H54 (cell line): ENCODE results near the gene MYO7A.

Experiments used
- DNase-seq: peaks from one replicate; pipeline ENCODE4 v3.0.0; 2011; ENCODE audit warnings: low spot score, mixed read lengths; ENCODE audit not compliant: insufficient read length
- FAIRE-seq: peaks from 3 replicates; lab custom pipeline; 2011; peaks lifted over from hg19 to GRCh38; lab: Jason Lieb, UNC
- POLR2A ChIP-seq: IDR thresholded peaks from 2 replicates; pipeline ENCODE4 v1.6.1; 2011; ENCODE audit warnings: low read depth, mild to moderate bottlenecking, low read length

MYO7A gene

DNA sequence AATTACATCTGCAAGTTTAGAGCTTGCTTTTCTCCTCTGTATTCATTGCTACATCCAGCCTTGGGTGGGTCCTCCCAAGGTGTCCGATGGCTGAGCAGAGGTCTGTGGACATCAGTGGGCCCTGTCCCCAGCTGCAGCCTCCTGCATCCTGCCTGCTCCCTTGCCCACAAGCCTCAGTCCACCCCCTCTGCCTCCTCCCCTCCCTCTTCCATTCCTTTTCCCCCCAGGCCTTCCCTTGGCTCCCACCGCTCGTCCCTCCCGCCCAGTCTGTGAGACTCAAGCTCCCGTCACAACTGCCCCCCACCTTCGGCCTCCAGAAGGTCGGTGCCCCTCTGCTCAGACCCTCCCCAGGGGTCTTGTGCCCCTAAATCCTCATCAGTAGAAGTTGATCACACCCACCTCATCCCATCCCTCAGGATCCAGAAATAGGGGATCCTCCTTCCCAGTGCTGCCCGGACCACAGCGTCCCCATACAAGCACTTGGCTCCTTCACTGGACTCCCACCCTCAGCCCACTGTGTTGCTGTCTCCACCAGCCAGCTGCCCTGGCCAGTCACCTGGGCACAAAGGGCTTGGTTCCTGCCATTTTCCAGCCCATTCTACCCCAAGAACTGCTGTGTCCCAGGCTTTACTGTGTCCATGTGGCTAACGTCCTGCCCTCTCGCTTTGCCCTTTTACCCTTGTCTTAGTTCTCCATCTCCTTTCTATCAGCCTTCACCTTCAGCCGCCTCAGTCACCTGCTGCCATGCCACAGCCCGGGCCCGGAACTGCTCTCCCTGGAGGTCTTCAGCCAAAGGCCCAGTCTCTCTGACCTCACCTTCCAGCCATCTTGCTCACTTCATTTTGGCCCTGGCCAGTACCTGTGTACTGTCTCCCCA lies 27.6 kb upstream of the MYO7A start:
- FAIRE-seq (no peak), DNase-seq (no peak)
- no peak for TF ChIP-seq POLR2A

DNA sequence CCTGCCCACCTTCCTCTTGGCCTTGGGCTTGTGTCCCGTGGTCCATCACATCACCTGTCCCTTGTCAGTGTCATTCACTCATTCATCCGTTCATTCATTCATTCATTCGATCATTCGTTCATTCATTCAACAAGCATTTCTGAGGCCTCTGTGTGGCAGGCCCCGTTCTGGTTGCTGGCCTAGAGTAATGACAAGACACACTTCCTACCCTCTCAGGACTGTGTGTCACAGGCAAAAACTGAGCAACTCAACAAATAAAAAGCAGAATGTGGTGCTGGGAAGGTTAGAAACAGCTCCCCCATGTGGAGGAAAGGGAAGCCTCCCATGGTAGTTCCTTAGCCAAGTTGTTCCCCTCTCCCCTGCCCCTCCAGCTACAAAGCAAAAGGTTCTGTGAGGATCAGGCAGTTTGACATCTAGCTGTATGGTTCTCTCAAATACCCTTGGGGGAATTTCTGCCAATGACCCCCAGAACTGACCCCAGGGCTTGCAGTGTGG lies 27.0 kb upstream of the MYO7A start:
- FAIRE-seq, result no peak
- TF ChIP-seq POLR2A, result no peak
- DNase-seq, result peak; percentile 74

DNA sequence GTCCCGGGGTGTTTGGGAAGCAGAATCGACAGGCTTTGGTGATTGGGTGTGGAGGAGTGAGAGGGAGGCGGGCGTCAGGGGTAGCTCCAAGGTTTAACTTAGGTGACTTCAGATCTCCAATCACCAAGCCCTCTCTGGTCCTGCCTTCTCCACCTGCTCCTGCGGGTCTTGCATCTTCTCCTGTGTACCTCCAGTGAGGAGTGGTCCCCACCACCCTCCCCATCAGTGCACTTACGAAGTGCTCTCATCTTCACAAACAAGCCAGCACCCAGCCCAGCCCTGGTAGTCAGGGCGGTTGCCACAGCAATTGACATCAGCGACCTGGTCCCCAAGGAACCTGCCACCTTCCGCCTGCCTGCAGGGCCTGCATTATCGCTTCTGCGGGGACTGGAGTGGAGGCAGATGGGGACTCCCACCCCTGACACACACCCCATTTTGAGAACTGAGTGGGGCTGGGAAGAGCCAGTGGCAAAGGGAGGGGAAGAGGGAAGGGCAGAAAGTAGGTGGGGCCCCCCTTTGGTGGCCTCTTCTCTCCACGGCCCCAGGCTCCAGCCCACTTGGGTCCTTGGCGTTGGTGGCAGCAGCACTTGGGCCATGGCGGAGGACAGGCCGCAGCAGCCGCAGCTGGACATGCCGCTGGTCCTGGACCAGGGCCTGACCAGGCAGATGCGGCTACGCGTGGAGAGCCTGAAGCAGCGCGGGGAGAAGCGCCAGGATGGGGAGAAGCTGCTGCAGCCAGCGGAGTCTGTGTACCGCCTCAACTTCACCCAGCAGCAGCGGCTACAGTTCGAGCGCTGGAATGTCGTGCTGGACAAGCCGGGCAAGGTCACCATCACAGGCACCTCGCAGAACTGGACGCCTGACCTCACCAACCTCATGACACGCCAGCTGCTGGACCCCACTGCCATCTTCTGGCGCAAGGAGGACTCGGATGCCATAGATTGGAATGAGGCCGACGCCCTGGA lies 25.5 kb upstream of the MYO7A start, which contains the start of gene OMP:
Gene OMP (plus strand): TSS at position 595 of the 965 bp plus-strand sequence. CDS start 0 bp downstream, at position 595.
- no peak for TF ChIP-seq POLR2A
- no peak for FAIRE-seq
- DNase-seq, result no peak

DNA sequence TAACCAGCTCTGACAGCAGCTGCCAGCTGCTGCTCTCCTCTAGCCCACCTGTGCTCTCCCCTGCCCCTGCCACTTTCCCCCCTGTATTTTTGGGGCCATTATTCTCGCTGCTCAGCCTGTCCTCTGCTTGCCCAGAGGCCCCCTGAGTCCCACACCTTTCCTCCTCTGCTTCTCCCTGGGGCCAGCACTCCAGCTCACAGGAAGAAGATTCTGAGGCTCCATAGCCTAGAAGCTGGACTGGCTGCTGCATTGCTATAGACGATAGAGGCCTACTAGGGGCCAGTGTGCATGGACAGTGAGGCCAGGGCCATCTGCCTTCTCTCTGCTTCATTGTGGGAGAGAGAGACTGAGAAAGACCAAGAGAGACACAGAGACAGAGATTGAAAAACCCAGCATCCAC lies 24.7 kb upstream of the MYO7A start:
- DNase-seq (no peak), FAIRE-seq (no peak)
- no peak for TF ChIP-seq POLR2A

DNA sequence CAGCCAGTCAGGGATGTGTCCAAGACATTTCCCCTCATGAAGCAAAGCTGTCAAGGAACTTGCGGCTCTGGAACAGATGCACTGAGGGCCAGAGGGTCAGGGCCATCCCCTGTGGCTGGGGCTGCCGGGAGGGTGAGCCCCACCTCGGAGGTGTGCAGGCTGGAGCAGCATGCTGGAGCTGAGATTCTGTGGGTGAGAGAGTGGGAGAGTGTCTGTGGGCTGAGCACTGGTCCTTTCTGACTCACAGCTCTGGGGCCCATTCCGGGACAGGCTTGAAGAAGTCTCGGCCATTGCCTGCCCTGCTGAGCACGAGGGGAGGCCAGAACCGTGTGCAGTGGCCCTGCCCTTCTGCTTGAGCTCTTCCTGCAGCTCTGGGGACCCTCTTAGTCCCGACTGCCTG lies 23.3 kb upstream of the MYO7A start:
- FAIRE-seq, result no peak
- TF ChIP-seq POLR2A, result no peak
- DNase-seq, result peak; percentile 78

DNA sequence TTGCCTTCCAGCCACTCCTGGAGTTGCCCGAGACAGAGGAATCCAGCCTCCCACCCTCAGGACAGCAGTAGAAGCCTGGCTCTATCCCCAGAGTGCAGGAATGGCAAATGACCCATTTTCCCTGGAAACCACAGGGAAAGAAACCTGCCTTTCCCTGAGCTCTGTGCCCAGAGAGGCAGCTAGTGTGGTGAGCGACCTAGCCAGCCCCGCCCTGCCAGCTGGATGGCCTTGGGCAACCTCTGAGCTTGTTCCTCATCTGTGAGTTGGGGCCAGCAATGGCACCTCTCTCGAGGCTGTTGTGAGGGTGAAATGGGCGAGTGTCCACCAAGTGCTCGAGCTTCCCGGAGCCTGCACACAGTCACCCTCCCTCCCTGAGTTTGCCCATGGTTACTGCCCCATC lies 21.7 kb upstream of the MYO7A start:
- no peak for FAIRE-seq

DNA sequence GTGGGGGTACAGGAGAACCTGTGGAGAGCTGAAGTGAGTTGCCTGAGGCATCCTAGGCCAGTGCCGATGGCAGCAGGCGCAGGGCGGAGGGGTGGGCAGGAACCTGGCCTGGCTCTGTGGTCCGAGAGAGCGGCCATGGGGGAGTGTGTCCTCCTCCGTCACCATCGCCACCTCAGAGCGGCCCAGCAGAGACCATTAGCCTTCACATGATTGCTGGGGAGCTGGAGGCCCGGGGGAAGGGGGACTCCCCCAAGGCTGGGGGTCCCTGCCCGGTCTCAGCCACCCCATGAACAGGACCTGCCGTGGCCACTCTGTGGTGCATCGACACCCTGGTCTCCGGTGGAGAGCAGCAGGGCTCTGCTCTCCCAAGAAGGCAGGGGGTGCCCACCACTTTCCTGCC lies 21.3 kb upstream of the MYO7A start:
- FAIRE-seq, result no peak
- TF ChIP-seq POLR2A, result no peak
- no peak for DNase-seq

More for the DNA sequence above, 21.7 kb upstream of the MYO7A start:
- no peak for TF ChIP-seq POLR2A
- DNase-seq, result peak; percentile 70

DNA sequence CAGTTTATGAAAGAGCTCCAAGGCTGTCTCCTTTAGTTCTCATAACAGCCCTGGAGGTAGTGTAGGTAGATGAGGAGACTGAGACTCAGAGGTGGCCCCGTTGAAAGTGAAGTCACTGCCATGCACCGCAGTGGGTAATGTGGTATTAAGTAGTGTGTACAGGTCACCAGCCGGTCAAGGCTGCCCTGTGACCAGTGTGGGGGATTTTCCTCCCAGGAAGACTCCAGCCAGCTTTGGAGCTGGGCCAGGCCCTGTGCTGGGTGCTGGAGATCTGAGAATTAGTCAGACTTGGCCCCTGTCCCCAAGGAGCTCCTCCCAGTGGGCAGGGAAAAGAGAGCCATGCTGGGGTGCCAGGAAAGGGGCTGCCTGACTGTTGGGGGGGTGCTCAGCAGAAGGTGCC lies 20.1 kb upstream of the MYO7A start:
- DNase-seq (peak; percentile 96), FAIRE-seq (peak; percentile 76)
- no peak for TF ChIP-seq POLR2A

DNA sequence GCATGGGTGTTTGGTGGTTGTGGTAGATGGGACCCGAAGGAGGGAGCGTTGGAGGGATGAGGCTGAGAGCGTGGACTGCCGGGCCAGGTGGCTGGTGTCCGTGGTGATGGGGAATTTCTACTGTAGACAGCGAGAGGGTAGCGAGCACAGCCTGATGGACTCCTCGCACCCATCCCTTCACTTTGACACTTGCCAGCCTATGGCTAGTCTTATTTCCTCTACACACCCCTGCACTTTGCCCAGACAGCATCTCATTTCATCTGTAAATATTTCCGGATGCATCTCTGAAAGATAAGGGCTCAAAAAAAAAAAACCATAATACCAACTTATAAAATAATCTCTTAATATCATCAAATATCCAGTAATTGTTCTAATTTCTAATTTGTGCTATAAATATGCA lies 19.6 kb upstream of the MYO7A start:
- DNase-seq (no peak), FAIRE-seq (no peak)
- TF ChIP-seq POLR2A, result 0 out of 2 replicates have a peak, but pooled peaks have one; percentile 1

DNA sequence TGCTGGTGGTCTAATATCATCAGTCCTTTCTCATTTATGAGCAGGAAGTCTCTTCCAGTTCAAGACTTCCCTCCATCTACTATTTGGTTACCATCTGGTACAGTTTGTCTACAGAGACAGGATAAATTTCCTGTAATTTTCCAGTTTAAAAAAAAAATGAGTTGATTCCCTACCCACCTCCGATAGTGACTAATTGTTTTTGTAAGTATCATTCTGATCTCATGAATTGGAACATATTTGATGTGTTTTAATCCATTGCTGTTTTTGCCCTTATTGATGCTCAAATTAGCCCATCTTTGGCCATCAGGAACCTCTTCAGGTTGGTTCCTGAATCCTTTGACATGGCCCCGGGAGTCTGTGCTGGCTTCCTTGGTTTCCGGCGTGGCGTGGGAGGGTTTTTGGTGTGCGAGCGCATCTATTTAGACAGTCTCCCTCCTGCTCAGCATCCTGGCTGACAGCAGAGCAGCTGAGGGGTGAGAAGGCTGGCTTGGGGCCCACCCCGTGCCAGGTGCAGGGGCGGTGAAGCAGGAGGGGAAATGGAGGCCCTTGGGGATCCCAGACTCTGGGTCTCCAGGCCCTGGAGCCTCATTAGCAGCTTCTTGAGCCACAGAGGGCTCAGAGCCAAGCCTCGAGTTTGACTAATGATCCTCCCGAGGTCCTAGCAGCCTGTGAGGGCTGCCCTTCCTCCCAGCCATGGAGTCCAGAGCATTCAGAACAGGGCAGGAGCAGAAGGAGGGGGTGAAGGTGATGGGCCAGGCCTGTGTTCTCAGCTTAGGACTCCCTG lies 18.6 kb upstream of the MYO7A start:
- no peak for FAIRE-seq
- no peak for TF ChIP-seq POLR2A
- peak; percentile 46 for DNase-seq

DNA sequence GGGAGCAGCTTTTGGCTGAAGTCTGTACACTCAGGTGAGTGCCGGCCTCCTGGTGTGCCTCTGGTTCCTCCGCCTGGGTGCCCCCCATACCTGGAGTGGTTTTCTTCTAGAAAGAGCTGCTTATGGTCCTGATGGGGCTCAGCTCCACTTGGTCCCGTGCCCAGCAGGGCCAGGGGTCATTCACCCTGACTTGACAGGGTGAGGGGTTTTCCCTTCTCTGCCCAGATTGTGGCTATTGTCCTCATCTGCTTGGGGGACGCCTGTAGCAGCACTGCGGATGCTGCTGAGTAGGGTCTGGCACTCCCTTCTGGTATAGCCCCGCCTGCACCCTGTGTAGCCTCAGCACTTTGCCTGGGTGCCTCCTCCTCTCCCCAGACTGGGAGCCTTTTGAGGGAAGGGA lies 17.2 kb upstream of the MYO7A start:
- FAIRE-seq (no peak), DNase-seq (no peak)
- TF ChIP-seq POLR2A, result no peak

DNA sequence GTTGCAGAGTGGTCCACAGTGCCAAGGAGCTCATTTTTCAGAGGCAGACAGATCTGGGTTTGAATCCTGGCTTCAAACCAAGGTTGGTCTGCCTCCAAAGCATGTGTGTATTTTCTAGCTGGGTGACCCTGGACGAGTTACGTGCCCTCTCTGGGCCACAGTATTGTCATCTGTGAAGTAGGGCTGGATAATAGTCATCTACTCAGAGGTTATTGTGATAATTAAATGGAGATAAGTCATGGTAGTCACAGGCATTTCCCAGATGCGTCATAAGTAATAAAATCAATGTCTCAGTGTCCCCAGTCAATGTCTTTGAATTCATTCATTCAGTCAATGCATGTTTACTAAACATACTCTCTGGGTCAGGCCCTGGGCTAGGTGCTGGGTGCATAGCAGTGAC lies 16.8 kb upstream of the MYO7A start:
- no peak for FAIRE-seq
- no peak for DNase-seq
- no peak for TF ChIP-seq POLR2A

DNA sequence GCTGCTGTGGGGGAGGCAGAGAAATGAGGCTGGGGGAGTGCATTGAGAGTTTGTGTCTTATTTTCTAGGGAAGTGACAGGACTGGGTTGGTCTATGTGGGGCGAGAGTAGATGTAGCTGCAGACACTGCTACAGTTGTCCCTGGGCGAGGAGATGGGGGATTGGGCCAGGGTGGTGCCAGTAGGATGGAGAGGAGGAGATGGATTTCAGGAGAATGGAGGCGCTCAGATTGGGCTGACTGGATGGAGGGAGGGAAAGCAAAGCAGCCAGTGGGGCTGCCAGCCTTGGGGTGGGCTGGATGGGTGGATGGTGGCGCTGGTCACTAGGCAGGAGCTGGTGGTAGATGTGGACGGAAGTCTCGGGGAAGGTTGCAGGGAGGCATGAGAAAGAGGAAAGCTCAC lies 16.1 kb upstream of the MYO7A start:
- no peak for TF ChIP-seq POLR2A
- DNase-seq (no peak), FAIRE-seq (no peak)
